ENCODE results near the gene ZBTB44.
"Not testable (repeated sequence)": the region's sequence is repeated elsewhere in the genome, so short reads cannot be mapped to it uniquely, and the experiment has no call there.

DNA sequence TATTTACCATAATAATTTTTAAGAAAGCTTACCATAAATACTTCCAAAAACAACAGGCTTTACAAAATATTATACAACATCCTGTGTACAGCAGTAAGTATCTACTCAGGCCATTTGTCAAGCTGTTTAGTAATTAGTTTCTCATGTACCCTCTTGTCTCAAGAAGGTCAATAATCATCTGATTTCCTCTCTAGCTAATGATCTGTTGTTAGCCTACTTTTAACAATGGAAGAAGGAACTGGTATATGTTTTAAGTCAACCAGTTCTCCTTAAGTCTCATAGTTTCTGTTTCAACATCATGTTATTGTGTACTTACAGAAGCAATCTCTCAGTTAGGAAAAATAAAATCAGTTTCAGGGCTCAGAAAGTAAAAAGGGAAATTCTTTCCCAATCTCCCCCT, 81.2 kb downstream of the ZBTB44 start:
- TF ChIP-seq, protein P1, sequence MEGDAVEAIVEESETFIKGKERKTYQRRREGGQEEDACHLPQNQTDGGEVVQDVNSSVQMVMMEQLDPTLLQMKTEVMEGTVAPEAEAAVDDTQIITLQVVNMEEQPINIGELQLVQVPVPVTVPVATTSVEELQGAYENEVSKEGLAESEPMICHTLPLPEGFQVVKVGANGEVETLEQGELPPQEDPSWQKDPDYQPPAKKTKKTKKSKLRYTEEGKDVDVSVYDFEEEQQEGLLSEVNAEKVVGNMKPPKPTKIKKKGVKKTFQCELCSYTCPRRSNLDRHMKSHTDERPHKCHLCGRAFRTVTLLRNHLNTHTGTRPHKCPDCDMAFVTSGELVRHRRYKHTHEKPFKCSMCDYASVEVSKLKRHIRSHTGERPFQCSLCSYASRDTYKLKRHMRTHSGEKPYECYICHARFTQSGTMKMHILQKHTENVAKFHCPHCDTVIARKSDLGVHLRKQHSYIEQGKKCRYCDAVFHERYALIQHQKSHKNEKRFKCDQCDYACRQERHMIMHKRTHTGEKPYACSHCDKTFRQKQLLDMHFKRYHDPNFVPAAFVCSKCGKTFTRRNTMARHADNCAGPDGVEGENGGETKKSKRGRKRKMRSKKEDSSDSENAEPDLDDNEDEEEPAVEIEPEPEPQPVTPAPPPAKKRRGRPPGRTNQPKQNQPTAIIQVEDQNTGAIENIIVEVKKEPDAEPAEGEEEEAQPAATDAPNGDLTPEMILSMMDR (conservative IDR thresholded peaks at IDR 0.05; ENCODE audit: low read length), result not testable (repeated sequence)
- not testable (repeated sequence) for TF ChIP-seq EZH2phosphoT487 (IDR thresholded peaks at IDR 0.05; ENCODE audit: borderline replicate concordance)
